ENCODE data around the gene SOX5. TPM values are rescaled to one million over a fixed set of nuclear protein-coding genes. Genes with fewer than 3 reads are reported as not detected.

The SOX5 gene
- total RNA-seq, 1 experiment from 2014 or later: not detected

- CTCF ChIA-PET: no interaction called here
- DNase-seq: no peak
- Mint-ChIP-seq H3K27ac (ENCODE audit: unreplicated experiment) (no peak overlapping the region), H3K36me3 (ENCODE audit: insufficient read depth, unreplicated experiment) (no peaks in the 10 kb centered on the region), H3K4me1 (ENCODE audit: low read depth, unreplicated experiment) (no peaks in the 10 kb centered on the region), H3K27me3 (ENCODE audit: unreplicated experiment) (no peaks in the 10 kb centered on the region), H3K9me3 (ENCODE audit: low read depth, unreplicated experiment) (no peaks in the 10 kb centered on the region), H3K4me3 (ENCODE audit: low read depth, unreplicated experiment) (no peak overlapping the region)
- intact Hi-C loops (cut with micrococcal nuclease; ENCODE audit: unreplicated experiment): no loop called here
- TF ChIP-seq CTCF (IDR thresholded peaks at IDR 0.05; ENCODE audit: unreplicated experiment): no peak
- BruUV-seq (replicated peaks): no TSS peak
Observed at GRCh38 chr12:23853640-23854039, 95.8 kb downstream of the SOX5 start.

- Mint-ChIP-seq H3K4me1 (ENCODE audit: low read depth, unreplicated experiment) (no peaks in the 10 kb centered on the region), H3K36me3 (ENCODE audit: insufficient read depth, unreplicated experiment) (no peaks in the 10 kb centered on the region), H3K27ac (ENCODE audit: unreplicated experiment) (no peak overlapping the region), H3K4me3 (ENCODE audit: low read depth, unreplicated experiment) (no peak overlapping the region), H3K9me3 (ENCODE audit: low read depth, unreplicated experiment) (no peaks in the 10 kb centered on the region), H3K27me3 (ENCODE audit: unreplicated experiment) (no peaks in the 10 kb centered on the region)
- BruUV-seq (replicated peaks): no TSS peak
- TF ChIP-seq CTCF (IDR thresholded peaks at IDR 0.05; ENCODE audit: unreplicated experiment): no peak
- intact Hi-C loops (cut with micrococcal nuclease; ENCODE audit: unreplicated experiment): no loop called here
- CTCF ChIA-PET: no interaction called here
- no peak for DNase-seq
Observed at GRCh38 chr12:23851602-23852001, 97.9 kb downstream of the SOX5 start.

GRCh38 chr12:23847857-23848256 is 101.6 kb downstream of the SOX5 start:
- no peaks in the 10 kb centered on the region for H3K27me3 Mint-ChIP-seq (ENCODE audit: unreplicated experiment)
- H3K27ac Mint-ChIP-seq (ENCODE audit: unreplicated experiment): no peak overlapping the region
- H3K4me3 Mint-ChIP-seq (ENCODE audit: low read depth, unreplicated experiment): no peak overlapping the region
- CTCF ChIA-PET: no interaction called here
- H3K36me3 Mint-ChIP-seq (ENCODE audit: insufficient read depth, unreplicated experiment): no peaks in the 10 kb centered on the region
- no peaks in the 10 kb centered on the region for H3K9me3 Mint-ChIP-seq (ENCODE audit: low read depth, unreplicated experiment)
- no TSS peak for BruUV-seq (replicated peaks)
- intact Hi-C loops (cut with micrococcal nuclease; ENCODE audit: unreplicated experiment): no loop called here
- no peaks in the 10 kb centered on the region for H3K4me1 Mint-ChIP-seq (ENCODE audit: low read depth, unreplicated experiment)
- no peak for DNase-seq
- no peak for TF ChIP-seq CTCF (IDR thresholded peaks at IDR 0.05; ENCODE audit: unreplicated experiment)

GRCh38 chr12:23843958-23844357 is 105.5 kb downstream of the SOX5 start:
- Mint-ChIP-seq H3K4me1 (ENCODE audit: low read depth, unreplicated experiment) (no peaks in the 10 kb centered on the region), H3K36me3 (ENCODE audit: insufficient read depth, unreplicated experiment) (no peaks in the 10 kb centered on the region), H3K9me3 (ENCODE audit: low read depth, unreplicated experiment) (no peaks in the 10 kb centered on the region), H3K4me3 (ENCODE audit: low read depth, unreplicated experiment) (no peak overlapping the region), H3K27me3 (ENCODE audit: unreplicated experiment) (no peaks in the 10 kb centered on the region), H3K27ac (ENCODE audit: unreplicated experiment) (no peak overlapping the region)
- no peak for DNase-seq
- CTCF ChIA-PET: no interaction called here
- no TSS peak for BruUV-seq (replicated peaks)
- TF ChIP-seq CTCF (IDR thresholded peaks at IDR 0.05; ENCODE audit: unreplicated experiment): no peak
- intact Hi-C loops (cut with micrococcal nuclease; ENCODE audit: unreplicated experiment): no loop called here

GRCh38 chr12:23834076-23834475 is 115.4 kb downstream of the SOX5 start:
- CTCF ChIA-PET: no interaction called here
- no peak overlapping the region for H3K4me3 Mint-ChIP-seq (ENCODE audit: low read depth, unreplicated experiment)
- BruUV-seq (replicated peaks): no TSS peak
- intact Hi-C loops (cut with micrococcal nuclease; ENCODE audit: unreplicated experiment): no loop called here
- DNase-seq: no peak
- TF ChIP-seq CTCF (IDR thresholded peaks at IDR 0.05; ENCODE audit: unreplicated experiment): no peak
- no peaks in the 10 kb centered on the region for H3K27me3 Mint-ChIP-seq (ENCODE audit: unreplicated experiment)
- no peak overlapping the region for H3K27ac Mint-ChIP-seq (ENCODE audit: unreplicated experiment)
- H3K4me1 Mint-ChIP-seq (ENCODE audit: low read depth, unreplicated experiment): no peaks in the 10 kb centered on the region
- H3K9me3 Mint-ChIP-seq (ENCODE audit: low read depth, unreplicated experiment): no peaks in the 10 kb centered on the region
- H3K36me3 Mint-ChIP-seq (ENCODE audit: insufficient read depth, unreplicated experiment): no peaks in the 10 kb centered on the region
